HG03064 (cell line): ENCODE results near the gene APCDD1L.
"Not testable (repeated sequence)": the region's sequence is repeated elsewhere in the genome, so short reads cannot be mapped to it uniquely, and the experiment has no call there.

Experiments
- ATAC-seq: cut with Tn5 transposase; IDR thresholded peaks from one replicate; pipeline ENCODE4 v1.9.1; 2021; ENCODE audit warnings: low read depth; ENCODE audit not compliant: unreplicated experiment

The APCDD1L gene

GRCh38 chr20:58446960-58447265, 68.3 kb downstream of the APCDD1L start:
- ATAC-seq: no peak

GRCh38 chr20:58446264-58446959, 68.8 kb downstream of the APCDD1L start:
- ATAC-seq: no peak

GRCh38 chr20:58444746-58445255, 70.4 kb downstream of the APCDD1L start:
- no peak for ATAC-seq

GRCh38 chr20:58441723-58442122, 73.5 kb downstream of the APCDD1L start:
- ATAC-seq: no peak

- no peak for ATAC-seq
These were observed 75.0 kb downstream of the APCDD1L start for GRCh38 chr20:58440021-58440767.

GRCh38 chr20:58438970-58439808, 76.0 kb downstream of the APCDD1L start:
- ATAC-seq: no peak

- peak; percentile 79 for ATAC-seq
These were observed 78.1 kb downstream of the APCDD1L start for GRCh38 chr20:58436868-58437645.

- ATAC-seq: no peak
These were observed 80.0 kb downstream of the APCDD1L start for GRCh38 chr20:58435237-58435636.

GRCh38 chr20:58434326-58434725, 80.9 kb downstream of the APCDD1L start:
- no peak for ATAC-seq

- ATAC-seq: no peak
These were observed 81.4 kb downstream of the APCDD1L start for GRCh38 chr20:58433759-58434158.

- ATAC-seq: no peak
These were observed 82.1 kb downstream of the APCDD1L start for GRCh38 chr20:58433029-58433647.

- ATAC-seq: no peak
These were observed 82.8 kb downstream of the APCDD1L start for GRCh38 chr20:58432186-58432954.

- ATAC-seq: no peak
These were observed 84.1 kb downstream of the APCDD1L start for GRCh38 chr20:58431134-58431533.

- ATAC-seq: no peak
These were observed 85.9 kb downstream of the APCDD1L start for GRCh38 chr20:58429303-58429702.

- ATAC-seq: no peak
These were observed 86.8 kb downstream of the APCDD1L start for GRCh38 chr20:58428364-58428763.

GRCh38 chr20:58427571-58427970, 87.6 kb downstream of the APCDD1L start:
- not testable (repeated sequence) for ATAC-seq

- ATAC-seq: no peak
These were observed 90.8 kb downstream of the APCDD1L start for GRCh38 chr20:58424218-58424969.

- ATAC-seq: no peak
These were observed 93.7 kb downstream of the APCDD1L start for GRCh38 chr20:58421497-58421850.
